ENCODE measurements around the gene CYP19A1.

CYP19A1 gene

DNA sequence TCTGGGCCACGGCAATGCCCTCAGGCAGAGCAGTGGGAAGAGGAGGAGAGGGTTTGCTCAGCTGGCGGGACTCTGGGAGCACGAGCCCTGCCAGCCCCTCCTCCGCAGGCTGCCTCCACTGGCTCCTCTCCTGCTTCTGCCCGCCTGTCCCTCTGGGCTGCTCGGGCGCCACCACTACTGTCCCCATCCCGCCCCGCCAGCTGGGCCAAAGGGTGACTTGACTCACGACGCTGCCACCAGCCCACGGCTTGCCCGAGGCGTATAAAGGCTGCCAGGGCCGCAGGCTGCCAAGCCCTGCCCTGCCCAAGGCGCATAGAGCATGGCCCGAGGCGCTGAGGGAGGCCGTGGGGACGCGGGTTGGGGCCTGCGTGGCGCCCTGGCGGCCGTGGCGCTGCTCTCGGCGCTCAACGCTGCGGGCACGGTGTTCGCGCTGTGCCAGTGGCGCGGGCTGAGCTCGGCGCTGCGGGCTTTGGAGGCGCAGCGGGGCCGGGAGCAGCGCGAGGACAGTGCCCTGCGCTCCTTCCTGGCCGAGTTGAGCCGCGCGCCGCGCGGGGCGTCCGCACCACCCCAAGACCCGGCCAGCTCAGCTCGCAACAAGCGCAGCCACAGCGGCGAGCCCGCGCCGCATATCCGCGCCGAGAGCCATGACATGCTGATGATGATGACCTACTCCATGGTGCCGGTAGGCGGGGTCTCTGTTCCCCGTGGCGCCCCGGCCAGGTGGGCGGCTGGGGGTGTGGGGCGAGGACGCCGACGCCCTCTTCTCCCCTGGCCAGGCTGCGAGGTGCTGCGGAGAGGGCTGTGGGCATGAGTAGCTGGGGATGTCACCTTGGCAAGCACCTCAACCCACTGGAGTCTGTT, 3.2 kb upstream of the CYP19A1 start, which contains the start of gene GLDN:
Gene GLDN (plus strand): TSS at position 290 of the 861 bp plus-strand sequence. CDS start 30 bp downstream, at position 320.
- Histone ChIP-seq H3K27me3 (ENCODE audit: insufficient read depth, low read length) (peaks cover 69% of the 10 kb centered on the region), H3K36me3 (ENCODE audit: insufficient read depth, low read length) (no peaks in the 10 kb centered on the region), H3K4me1 (ENCODE audit: insufficient read depth, low read length) (peaks cover 3% of the 10 kb centered on the region; the same call in 1 of the 2 replicates), H3K9ac (ENCODE audit: low read depth, low read length) (peak within 1 kb of the TSS; percentile 17), H3K9me3 (ENCODE audit: insufficient read depth, low read depth, low read length) (no peaks in the 10 kb centered on the region), H3K4me3 (ENCODE audit: low read length) (peak within 1 kb of the TSS; percentile 54), H3K27ac (ENCODE audit: low read depth, low read length) (no peak within 1 kb of the TSS)
- WGBS, result 6% methylated on average over 74 of the region's 76 CpGs

- Histone ChIP-seq H3K4me1 (ENCODE audit: insufficient read depth, low read length) (no peaks in the 10 kb centered on the region), H3K27ac (ENCODE audit: low read depth, low read length) (no peak overlapping the region), H3K27me3 (ENCODE audit: insufficient read depth, low read length) (peaks cover 24% of the 10 kb centered on the region), H3K9me3 (ENCODE audit: insufficient read depth, low read depth, low read length) (no peaks in the 10 kb centered on the region), H3K36me3 (ENCODE audit: insufficient read depth, low read length) (no peaks in the 10 kb centered on the region), H3K9ac (ENCODE audit: low read depth, low read length) (no peak overlapping the region), H3K4me3 (ENCODE audit: low read length) (no peak overlapping the region)
- 90% methylated on average over 9 of the region's 9 CpGs for WGBS
These were observed 2.6 kb downstream of the CYP19A1 start for GRCh38 chr15:51335538-51336410.

DNA sequence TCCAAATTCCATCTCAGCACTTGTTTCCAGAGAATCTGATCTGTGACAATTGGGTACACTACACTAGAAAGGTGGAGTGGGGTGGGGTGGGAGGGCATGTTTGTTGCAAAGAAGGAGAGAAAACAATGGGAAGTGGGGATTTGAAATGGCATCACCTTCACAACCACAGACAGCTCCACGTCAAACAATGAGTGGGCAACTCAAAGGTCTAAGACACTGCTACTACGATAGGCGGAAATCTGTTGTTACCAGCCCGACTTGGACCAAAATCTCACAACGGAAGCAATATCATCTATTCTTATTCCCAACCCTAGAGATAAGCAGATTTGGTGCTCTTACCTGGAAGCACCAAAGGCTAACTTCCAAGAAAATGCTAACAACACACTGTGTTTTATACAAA, 3.3 kb downstream of the CYP19A1 start:
- no peak overlapping the region for H3K9ac ChIP-seq (ENCODE audit: low read depth, low read length)
- no peaks in the 10 kb centered on the region for H3K9me3 ChIP-seq (ENCODE audit: insufficient read depth, low read depth, low read length)
- H3K36me3 ChIP-seq (ENCODE audit: insufficient read depth, low read length), result no peaks in the 10 kb centered on the region
- no peak overlapping the region for H3K4me3 ChIP-seq (ENCODE audit: low read length)
- H3K27ac ChIP-seq (ENCODE audit: low read depth, low read length), result no peak overlapping the region
- H3K27me3 ChIP-seq (ENCODE audit: insufficient read depth, low read length), result peaks cover 17% of the 10 kb centered on the region
- 90% methylated on average over 5 of the region's 5 CpGs for WGBS
- H3K4me1 ChIP-seq (ENCODE audit: insufficient read depth, low read length), result no peaks in the 10 kb centered on the region

GRCh38 chr15:51334011-51334451, 4.4 kb downstream of the CYP19A1 start:
- Histone ChIP-seq H3K36me3 (ENCODE audit: insufficient read depth, low read length) (no peaks in the 10 kb centered on the region), H3K9me3 (ENCODE audit: insufficient read depth, low read depth, low read length) (no peaks in the 10 kb centered on the region), H3K4me3 (ENCODE audit: low read length) (no peak overlapping the region), H3K9ac (ENCODE audit: low read depth, low read length) (no peak overlapping the region), H3K27me3 (ENCODE audit: insufficient read depth, low read length) (0 out of 2 replicates have a peak, but pooled peaks cover 7% of the 10 kb centered on the region), H3K27ac (ENCODE audit: low read depth, low read length) (no peak overlapping the region), H3K4me1 (ENCODE audit: insufficient read depth, low read length) (no peaks in the 10 kb centered on the region)
- WGBS, result 89% methylated on average over 2 of the region's 2 CpGs

- 92% methylated on average over 2 of the region's 2 CpGs for WGBS
- 0 out of 2 replicates have a peak, but pooled peaks cover 5% of the 10 kb centered on the region for H3K27me3 ChIP-seq (ENCODE audit: insufficient read depth, low read length)
- H3K27ac ChIP-seq (ENCODE audit: low read depth, low read length), result no peak overlapping the region
- H3K4me3 ChIP-seq (ENCODE audit: low read length), result no peak overlapping the region
- H3K36me3 ChIP-seq (ENCODE audit: insufficient read depth, low read length), result no peaks in the 10 kb centered on the region
- H3K9ac ChIP-seq (ENCODE audit: low read depth, low read length), result no peak overlapping the region
- no peaks in the 10 kb centered on the region for H3K9me3 ChIP-seq (ENCODE audit: insufficient read depth, low read depth, low read length)
- H3K4me1 ChIP-seq (ENCODE audit: insufficient read depth, low read length), result no peaks in the 10 kb centered on the region
These were observed 4.8 kb downstream of the CYP19A1 start for GRCh38 chr15:51333571-51333970.

DNA sequence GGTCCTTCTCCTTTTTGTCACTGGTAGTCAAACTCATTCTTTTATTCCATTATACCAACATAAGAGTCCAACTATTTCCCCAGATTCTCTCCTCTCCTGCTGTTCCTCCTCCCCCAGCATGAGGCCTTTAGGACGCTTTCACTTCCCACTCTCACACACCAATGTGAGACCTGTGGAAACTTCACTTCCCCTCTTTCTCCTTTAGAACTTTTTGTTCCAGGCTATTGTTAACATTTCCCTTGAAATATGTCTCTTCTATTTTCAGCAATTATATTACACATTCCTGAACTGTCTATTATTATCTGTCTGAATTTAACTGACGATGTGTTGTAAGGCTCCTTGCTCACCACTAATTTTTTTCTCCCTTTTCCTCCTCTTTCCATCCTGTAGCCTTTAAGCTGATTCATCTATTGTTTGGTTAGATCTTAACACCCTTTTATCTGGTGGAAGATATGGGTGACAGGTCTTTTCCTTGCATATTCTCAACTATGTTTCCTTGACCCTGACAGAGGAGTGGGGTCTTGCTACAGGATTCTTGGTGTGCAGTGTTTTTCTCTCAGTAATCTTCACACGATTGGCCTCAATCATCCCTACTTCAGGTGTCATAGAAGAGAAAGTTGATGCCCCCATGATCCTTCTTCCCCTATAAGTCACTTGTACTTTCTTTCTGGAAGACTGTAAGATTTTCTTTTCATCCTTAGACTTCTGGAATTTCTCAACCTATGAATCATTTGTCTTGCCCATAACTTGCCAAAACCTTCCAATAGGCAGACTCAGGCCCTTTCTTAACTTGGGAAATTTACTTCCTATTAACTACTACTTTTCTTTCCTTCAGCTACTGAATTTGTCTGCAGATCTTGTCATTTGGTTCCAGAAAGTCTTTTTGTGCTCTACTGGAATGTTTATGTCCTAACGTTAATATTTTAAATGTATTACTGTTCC, 5.9 kb downstream of the CYP19A1 start:
- Histone ChIP-seq H3K27ac (ENCODE audit: low read depth, low read length) (no peak overlapping the region), H3K4me3 (ENCODE audit: low read length) (no peak overlapping the region), H3K36me3 (ENCODE audit: insufficient read depth, low read length) (no peaks in the 10 kb centered on the region), H3K27me3 (ENCODE audit: insufficient read depth, low read length) (no peaks in the 10 kb centered on the region), H3K9ac (ENCODE audit: low read depth, low read length) (no peak overlapping the region), H3K4me1 (ENCODE audit: insufficient read depth, low read length) (no peaks in the 10 kb centered on the region), H3K9me3 (ENCODE audit: insufficient read depth, low read depth, low read length) (no peaks in the 10 kb centered on the region)
- 87% methylated on average over 4 of the region's 4 CpGs for WGBS

DNA sequence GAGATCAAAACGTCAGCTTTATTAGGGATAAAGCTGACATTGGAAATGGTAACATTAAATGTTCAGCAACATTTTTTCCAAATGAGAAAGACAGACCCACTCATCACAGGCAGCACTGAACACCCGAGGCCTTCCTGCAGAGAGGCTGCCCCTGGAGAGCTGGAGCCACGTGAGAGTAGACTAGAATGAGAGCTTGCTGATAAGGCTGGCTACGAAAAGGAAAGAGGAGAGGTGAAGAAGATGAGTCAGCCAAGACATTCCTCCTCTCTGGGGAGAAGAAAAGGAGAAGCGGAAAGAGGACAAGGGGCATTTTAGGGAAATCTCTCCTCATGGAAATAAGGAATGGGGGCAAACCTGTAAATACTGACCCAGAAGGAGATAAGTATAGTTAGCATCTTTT, 7.3 kb downstream of the CYP19A1 start:
- Histone ChIP-seq H3K27ac (ENCODE audit: low read depth, low read length) (no peak overlapping the region), H3K27me3 (ENCODE audit: insufficient read depth, low read length) (no peaks in the 10 kb centered on the region), H3K4me3 (ENCODE audit: low read length) (no peak overlapping the region), H3K9ac (ENCODE audit: low read depth, low read length) (no peak overlapping the region), H3K36me3 (ENCODE audit: insufficient read depth, low read length) (no peaks in the 10 kb centered on the region), H3K9me3 (ENCODE audit: insufficient read depth, low read depth, low read length) (no peaks in the 10 kb centered on the region), H3K4me1 (ENCODE audit: insufficient read depth, low read length) (no peaks in the 10 kb centered on the region)
- WGBS, result 63% methylated on average over 4 of the region's 5 CpGs

DNA sequence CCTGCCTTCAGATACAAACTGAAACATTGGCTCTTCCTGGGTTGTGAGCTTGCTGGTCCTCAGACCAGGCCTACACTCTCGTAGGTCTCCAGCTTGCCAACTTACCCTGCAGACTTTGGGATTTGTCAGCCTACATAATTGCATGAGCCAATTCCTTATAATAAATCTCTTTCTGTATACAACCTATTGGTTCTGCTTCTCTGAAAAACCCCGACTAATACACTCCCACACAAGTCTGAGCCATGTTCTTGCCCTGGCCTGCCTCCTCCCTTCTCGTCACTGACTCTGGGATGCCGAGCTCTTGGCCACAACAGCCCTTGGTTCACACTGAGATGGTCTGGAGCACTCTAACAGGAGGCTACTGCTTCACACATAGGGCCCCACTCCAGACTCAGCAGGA, 9.5 kb downstream of the CYP19A1 start:
- Histone ChIP-seq H3K4me3 (ENCODE audit: low read length) (no peak overlapping the region), H3K36me3 (ENCODE audit: insufficient read depth, low read length) (no peaks in the 10 kb centered on the region), H3K27ac (ENCODE audit: low read depth, low read length) (no peak overlapping the region), H3K9ac (ENCODE audit: low read depth, low read length) (no peak overlapping the region), H3K4me1 (ENCODE audit: insufficient read depth, low read length) (no peaks in the 10 kb centered on the region), H3K27me3 (ENCODE audit: insufficient read depth, low read length) (no peaks in the 10 kb centered on the region), H3K9me3 (ENCODE audit: insufficient read depth, low read depth, low read length) (no peaks in the 10 kb centered on the region)
- 85% methylated on average over 4 of the region's 4 CpGs for WGBS

- 89% methylated on average over 2 of the region's 2 CpGs for WGBS
These were observed 11.3 kb downstream of the CYP19A1 start for GRCh38 chr15:51327081-51327480.

DNA sequence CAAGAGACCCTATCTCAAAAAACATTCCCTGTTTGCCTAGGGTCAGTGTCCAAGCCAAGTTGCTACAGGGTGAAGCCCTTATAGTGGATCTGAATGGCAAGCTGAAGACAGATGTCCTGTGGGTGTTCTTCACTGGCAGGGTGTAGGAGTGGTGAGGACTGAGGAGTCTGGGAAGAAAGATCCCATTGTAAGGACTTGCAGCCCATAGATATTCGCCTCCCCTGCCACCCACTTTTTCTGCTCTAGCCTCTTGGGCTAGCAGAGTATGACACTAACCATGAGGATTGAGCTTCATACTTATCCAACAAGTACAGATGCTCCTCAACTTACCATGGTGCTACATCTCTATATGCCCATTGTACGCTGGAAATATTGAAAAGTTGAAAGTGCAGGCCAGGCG, 13.2 kb downstream of the CYP19A1 start:
- Histone ChIP-seq H3K4me3 (ENCODE audit: low read length) (no peak overlapping the region), H3K4me1 (ENCODE audit: insufficient read depth, low read length) (no peaks in the 10 kb centered on the region), H3K27ac (ENCODE audit: low read depth, low read length) (no peak overlapping the region), H3K36me3 (ENCODE audit: insufficient read depth, low read length) (no peaks in the 10 kb centered on the region), H3K27me3 (ENCODE audit: insufficient read depth, low read length) (no peaks in the 10 kb centered on the region), H3K9me3 (ENCODE audit: insufficient read depth, low read depth, low read length) (no peaks in the 10 kb centered on the region), H3K9ac (ENCODE audit: low read depth, low read length) (no peak overlapping the region)
- 92% methylated on average over 3 of the region's 3 CpGs for WGBS

More at GRCh38 chr15:51327081-51327480, 11.3 kb downstream of the CYP19A1 start:
- no peak overlapping the region for H3K9ac ChIP-seq (ENCODE audit: low read depth, low read length)
- no peaks in the 10 kb centered on the region for H3K27me3 ChIP-seq (ENCODE audit: insufficient read depth, low read length)
- no peaks in the 10 kb centered on the region for H3K36me3 ChIP-seq (ENCODE audit: insufficient read depth, low read length)
- no peak overlapping the region for H3K27ac ChIP-seq (ENCODE audit: low read depth, low read length)
- H3K4me1 ChIP-seq (ENCODE audit: insufficient read depth, low read length), result no peaks in the 10 kb centered on the region
- no peaks in the 10 kb centered on the region for H3K9me3 ChIP-seq (ENCODE audit: insufficient read depth, low read depth, low read length)
- H3K4me3 ChIP-seq (ENCODE audit: low read length), result no peak overlapping the region
